Loucy (cell line): Measurements from ENCODE around the gene MTMR3.

Source experiments
- H2AFZ ChIP-seq: fragments of 200-600 bp; sonication (generic); 2 replicates; pipeline ENCODE4 v1.6.0; 2016; ENCODE audit warnings: antibody characterized with exemption, mild to moderate bottlenecking, low read length, moderate library complexity
- H3F3A ChIP-seq: fragments of 200-600 bp; 2 replicates; pipeline ENCODE4 v1.6.0; 2016; ENCODE audit warnings: antibody characterized with exemption, low read depth, mild to moderate bottlenecking
- H3K27me3 ChIP-seq: fragments of 200-600 bp; sonication (generic); 2 replicates; pipeline ENCODE4 v1.6.1; 2014; ENCODE audit warnings: low read length, mild to moderate bottlenecking; ENCODE audit not compliant: insufficient read depth, poor library complexity, severe bottlenecking
- H3K36me3 ChIP-seq: fragments of 200-600 bp; sonication (generic); 2 replicates; pipeline ENCODE4 v1.6.1; 2016; ENCODE audit warnings: low read length; ENCODE audit not compliant: insufficient read depth
- H3K4me1 ChIP-seq: fragments of 200-600 bp; sonication (generic); 2 replicates; pipeline ENCODE4 v1.5.1; 2014; ENCODE audit warnings: low read length, mild to moderate bottlenecking; ENCODE audit not compliant: insufficient read depth, poor library complexity, severe bottlenecking
- H3K4me2 ChIP-seq: fragments of 200-600 bp; sonication (generic); 2 replicates; pipeline ENCODE4 v1.6.0; 2014; ENCODE audit warnings: antibody characterized with exemption, low read length, low read depth, mild to moderate bottlenecking; ENCODE audit not compliant: poor library complexity, severe bottlenecking
- H3K4me3 ChIP-seq: fragments of 200-600 bp; sonication (generic); 2 replicates; pipeline ENCODE4 v1.5.1; 2014; ENCODE audit warnings: low read length, mild to moderate bottlenecking, mixed read lengths; ENCODE audit not compliant: poor library complexity, severe bottlenecking
- H3K79me2 ChIP-seq: fragments of 200-600 bp; sonication (generic); 2 replicates; pipeline ENCODE4 v1.6.1; 2014; ENCODE audit warnings: low read length; ENCODE audit not compliant: insufficient read depth
- H3K9ac ChIP-seq: fragments of 200-600 bp; sonication (generic); 2 replicates; pipeline ENCODE4 v1.6.0; 2014; ENCODE audit warnings: mild to moderate bottlenecking, low read depth, low read length, moderate library complexity; ENCODE audit not compliant: poor library complexity, severe bottlenecking
- H3K9me2 ChIP-seq: fragments of 200-600 bp; sonication (generic); replicated peaks from 2 replicates; pipeline ENCODE4 v1.6.1; 2016; ENCODE audit warnings: low read depth, low read length, mixed read lengths
- H3K9me3 ChIP-seq: fragments of 200-600 bp; sonication (generic); 2 replicates; pipeline ENCODE4 v1.6.1; 2014; ENCODE audit warnings: mild to moderate bottlenecking, antibody characterized with exemption, low read length, low read depth; ENCODE audit not compliant: insufficient read depth
- H4K20me1 ChIP-seq: fragments of 200-600 bp; sonication (generic); 2 replicates; pipeline ENCODE4 v1.6.0; 2014; ENCODE audit warnings: antibody characterized with exemption, low read length, mild to moderate bottlenecking; ENCODE audit not compliant: insufficient read depth, poor library complexity, severe bottlenecking
- EZH2phosphoT487 ChIP-seq: fragments of 200-600 bp; IDR thresholded peaks from 2 replicates; pipeline ENCODE4 v1.6.1; 2018; ENCODE audit warnings: antibody characterized with exemption, mild to moderate bottlenecking, moderate library complexity, borderline replicate concordance
- TF ChIP-seq, protein P1 (sequence below): fragments of 200-600 bp; sonication (generic); conservative IDR thresholded peaks from 2 replicates; pipeline ENCODE4 v1.5.1; 2014; ENCODE audit warnings: mild to moderate bottlenecking, antibody characterized with exemption, low read length

Gene MTMR3

DNA sequence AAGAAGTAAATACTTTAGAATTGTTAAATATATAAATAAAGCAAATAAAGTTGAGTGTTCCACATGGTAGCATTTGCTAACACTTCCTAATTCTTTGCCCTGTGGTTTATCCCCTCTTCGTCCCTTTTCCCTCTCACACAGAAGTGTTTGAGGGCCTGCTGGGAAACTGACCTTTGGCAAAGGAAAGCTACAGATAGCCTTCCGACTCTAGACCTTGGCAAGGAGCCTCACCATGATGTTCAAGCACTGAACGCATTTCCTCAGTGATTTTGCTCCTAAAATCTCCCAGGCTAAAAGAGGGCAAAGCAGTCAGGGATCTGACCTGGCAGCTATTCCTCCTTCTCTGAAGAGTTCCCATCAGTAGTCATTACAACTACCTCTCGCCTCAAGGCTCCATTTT lies 144.8 kb downstream of the MTMR3 start:
- no peaks in the 10 kb centered on the region for H3K79me2 ChIP-seq
- H3F3A ChIP-seq, result no peaks in the 10 kb centered on the region
- no peaks in the 10 kb centered on the region for H3K9me3 ChIP-seq
- H3K9ac ChIP-seq, result no peak overlapping the region
- no peak overlapping the region for H2AFZ ChIP-seq
- no peak for TF ChIP-seq EZH2phosphoT487
- H3K4me1 ChIP-seq, result no peaks in the 10 kb centered on the region
- peaks cover 44% of the 10 kb centered on the region; the same call in 1 of the 2 replicates for H3K36me3 ChIP-seq
- no peaks in the 10 kb centered on the region for H4K20me1 ChIP-seq
- no peak overlapping the region for H3K4me3 ChIP-seq
- H3K4me2 ChIP-seq, result no peak overlapping the region
- no peaks in the 10 kb centered on the region for H3K27me3 ChIP-seq
- no peaks in the 10 kb centered on the region for H3K9me2 ChIP-seq

DNA sequence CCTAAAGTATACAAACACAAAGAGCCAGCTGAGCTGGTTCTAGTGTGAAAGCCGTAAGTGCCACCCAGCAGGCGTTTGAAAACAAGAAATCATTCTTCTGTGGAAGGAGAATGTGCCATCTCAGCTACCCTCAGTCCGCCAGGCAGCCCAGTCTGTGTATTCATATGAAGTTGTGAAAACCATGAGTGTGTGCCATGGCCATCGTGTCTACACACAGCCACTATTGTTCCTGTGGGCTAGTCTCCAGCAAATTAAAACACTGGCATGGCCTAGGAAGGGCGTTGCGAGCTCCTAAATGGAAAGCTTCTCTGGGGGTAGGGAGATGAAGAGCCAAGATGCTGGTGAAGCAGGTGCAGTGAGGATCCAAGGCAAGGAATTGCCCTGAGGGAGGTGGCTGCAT lies 145.8 kb downstream of the MTMR3 start:
- Histone ChIP-seq H3K9ac (no peak overlapping the region), H4K20me1 (no peaks in the 10 kb centered on the region), H2AFZ (no peak overlapping the region), H3K79me2 (no peaks in the 10 kb centered on the region), H3K4me1 (no peaks in the 10 kb centered on the region), H3K36me3 (peaks cover 36% of the 10 kb centered on the region; the same call in 1 of the 2 replicates), H3K4me3 (no peak overlapping the region), H3K4me2 (no peak overlapping the region), H3K9me3 (no peaks in the 10 kb centered on the region), H3F3A (no peaks in the 10 kb centered on the region), H3K9me2 (no peaks in the 10 kb centered on the region), H3K27me3 (no peaks in the 10 kb centered on the region)
- no peak for TF ChIP-seq EZH2phosphoT487
- TF ChIP-seq, protein P1, sequence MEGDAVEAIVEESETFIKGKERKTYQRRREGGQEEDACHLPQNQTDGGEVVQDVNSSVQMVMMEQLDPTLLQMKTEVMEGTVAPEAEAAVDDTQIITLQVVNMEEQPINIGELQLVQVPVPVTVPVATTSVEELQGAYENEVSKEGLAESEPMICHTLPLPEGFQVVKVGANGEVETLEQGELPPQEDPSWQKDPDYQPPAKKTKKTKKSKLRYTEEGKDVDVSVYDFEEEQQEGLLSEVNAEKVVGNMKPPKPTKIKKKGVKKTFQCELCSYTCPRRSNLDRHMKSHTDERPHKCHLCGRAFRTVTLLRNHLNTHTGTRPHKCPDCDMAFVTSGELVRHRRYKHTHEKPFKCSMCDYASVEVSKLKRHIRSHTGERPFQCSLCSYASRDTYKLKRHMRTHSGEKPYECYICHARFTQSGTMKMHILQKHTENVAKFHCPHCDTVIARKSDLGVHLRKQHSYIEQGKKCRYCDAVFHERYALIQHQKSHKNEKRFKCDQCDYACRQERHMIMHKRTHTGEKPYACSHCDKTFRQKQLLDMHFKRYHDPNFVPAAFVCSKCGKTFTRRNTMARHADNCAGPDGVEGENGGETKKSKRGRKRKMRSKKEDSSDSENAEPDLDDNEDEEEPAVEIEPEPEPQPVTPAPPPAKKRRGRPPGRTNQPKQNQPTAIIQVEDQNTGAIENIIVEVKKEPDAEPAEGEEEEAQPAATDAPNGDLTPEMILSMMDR, result no peak

DNA sequence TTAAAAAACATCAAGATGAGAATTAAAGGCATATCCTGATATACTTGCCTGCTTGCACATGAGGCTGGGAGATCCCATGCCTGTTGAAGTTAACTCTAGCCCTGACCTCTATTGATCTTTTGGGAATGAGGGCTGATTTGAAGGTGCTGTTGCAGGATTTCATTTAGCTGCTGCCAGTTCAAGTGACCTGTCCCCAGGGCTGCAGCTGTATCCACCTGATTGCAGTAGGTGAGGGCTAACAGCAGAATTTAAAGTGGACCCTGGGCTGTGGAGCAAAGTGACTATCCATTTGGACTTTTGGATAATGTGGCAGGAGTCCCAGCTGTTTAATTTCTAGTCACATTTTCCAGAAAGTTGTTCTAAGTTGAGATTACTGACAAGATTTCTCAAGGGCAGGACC lies 146.5 kb downstream of the MTMR3 start:
- no peaks in the 10 kb centered on the region for H4K20me1 ChIP-seq
- no peak overlapping the region for H3K4me3 ChIP-seq
- H3K27me3 ChIP-seq, result no peaks in the 10 kb centered on the region
- no peaks in the 10 kb centered on the region for H3K4me1 ChIP-seq
- peaks cover 28% of the 10 kb centered on the region; the same call in 1 of the 2 replicates for H3K36me3 ChIP-seq
- TF ChIP-seq, protein P1, result no peak
- no peak for TF ChIP-seq EZH2phosphoT487
- no peak overlapping the region for H3K4me2 ChIP-seq
- no peak overlapping the region for H2AFZ ChIP-seq
- no peaks in the 10 kb centered on the region for H3K9me3 ChIP-seq
- H3K79me2 ChIP-seq, result no peaks in the 10 kb centered on the region
- H3K9me2 ChIP-seq, result no peaks in the 10 kb centered on the region
- no peaks in the 10 kb centered on the region for H3F3A ChIP-seq
- no peak overlapping the region for H3K9ac ChIP-seq

DNA sequence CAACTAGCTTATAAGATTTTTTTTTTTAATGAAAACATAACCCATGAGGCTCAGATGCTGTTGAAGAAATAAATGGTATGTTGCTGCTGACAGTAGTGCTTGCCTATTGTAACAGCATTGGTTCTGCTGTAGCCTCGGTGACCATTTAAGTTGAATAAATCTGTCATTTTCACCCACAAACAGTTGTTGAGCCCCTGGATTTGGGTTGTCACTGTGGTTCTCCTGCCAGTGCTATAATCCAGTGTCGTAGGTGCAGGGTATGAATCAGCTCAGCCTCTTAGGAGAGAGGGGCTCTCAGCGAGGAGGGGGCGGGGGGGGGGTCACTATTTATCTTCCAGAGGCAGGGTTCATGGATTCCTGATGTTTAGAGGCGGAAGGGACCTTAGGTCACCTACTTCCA lies 147.4 kb downstream of the MTMR3 start:
- Histone ChIP-seq H4K20me1 (no peaks in the 10 kb centered on the region), H3K9me3 (no peaks in the 10 kb centered on the region), H3K9ac (no peak overlapping the region), H3K4me1 (no peaks in the 10 kb centered on the region), H3K27me3 (no peaks in the 10 kb centered on the region), H3K4me2 (no peak overlapping the region), H3K4me3 (no peak overlapping the region), H3K79me2 (no peaks in the 10 kb centered on the region), H3K9me2 (no peaks in the 10 kb centered on the region), H2AFZ (no peak overlapping the region), H3F3A (no peaks in the 10 kb centered on the region), H3K36me3 (peaks cover 20% of the 10 kb centered on the region; the same call in 1 of the 2 replicates)
- no peak for TF ChIP-seq EZH2phosphoT487
- TF ChIP-seq, protein P1, result no peak
